NCI-H2081 treated with DMSO at 0.1 percent for 48 hours (cell line): ENCODE data around the gene UBE2I.

Experiments used
- DNase-seq: peaks from one replicate; lab custom pipeline; 2025; lab: John Stamatoyannopoulos, UW

The UBE2I gene

GRCh38 chr16:1343428-1344242 lies 34.2 kb downstream of the UBE2I start:
- no peak for DNase-seq

GRCh38 chr16:1344499-1344898 lies 35.1 kb downstream of the UBE2I start:
- DNase-seq: no peak

- DNase-seq: no peak
Observed at GRCh38 chr16:1345087-1345486, 35.7 kb downstream of the UBE2I start.

GRCh38 chr16:1345651-1346421 lies 36.4 kb downstream of the UBE2I start:
- DNase-seq: no peak

- DNase-seq: no peak
Observed at GRCh38 chr16:1346422-1347285, 37.2 kb downstream of the UBE2I start.

GRCh38 chr16:1347286-1347855 lies 37.9 kb downstream of the UBE2I start:
- DNase-seq: no peak

- no peak for DNase-seq
Observed at GRCh38 chr16:1347962-1348361, 38.5 kb downstream of the UBE2I start.

- DNase-seq: no peak
Observed at GRCh38 chr16:1348441-1348840, 39.0 kb downstream of the UBE2I start.

GRCh38 chr16:1348926-1349325 lies 39.5 kb downstream of the UBE2I start:
- no peak for DNase-seq

- no peak for DNase-seq
Observed at GRCh38 chr16:1349351-1349750, 39.9 kb downstream of the UBE2I start.

- no peak for DNase-seq
Observed at GRCh38 chr16:1349951-1350350, 40.5 kb downstream of the UBE2I start.

- no peak for DNase-seq
Observed at GRCh38 chr16:1350691-1351090, 41.3 kb downstream of the UBE2I start.

GRCh38 chr16:1351215-1351581 lies 41.8 kb downstream of the UBE2I start:
- DNase-seq: no peak

- no peak for DNase-seq
Observed at GRCh38 chr16:1351582-1352362, 42.3 kb downstream of the UBE2I start, which contains the start of the genes GNPTG and TSR3. Gene GNPTG, plus strand, starts transcription at chr16:1351931. Its CDS starts 35 bp downstream, at chr16:1351966. Gene TSR3, minus strand, starts transcription at chr16:1351878. Its CDS starts 74 bp downstream, at chr16:1351804.

- no peak for DNase-seq
Observed at GRCh38 chr16:1354815-1355540, 45.5 kb downstream of the UBE2I start.

- no peak for DNase-seq
Observed at GRCh38 chr16:1355591-1355990, 46.2 kb downstream of the UBE2I start.

- no peak for DNase-seq
Observed at GRCh38 chr16:1356061-1356900, 46.8 kb downstream of the UBE2I start.

GRCh38 chr16:1357906-1358566 lies 48.6 kb downstream of the UBE2I start:
- DNase-seq: no peak
